GM18909 (cell line): ENCODE measurements around the gene KCNT2.
"Not testable (repeated sequence)": the region's sequence is repeated elsewhere in the genome, so short reads cannot be mapped to it uniquely, and the experiment has no call there.

Experiments used
- ATAC-seq: cut with Tn5 transposase; IDR thresholded peaks from one replicate; pipeline ENCODE4 v1.9.1; 2021; ENCODE audit warnings: mild to moderate bottlenecking; ENCODE audit not compliant: unreplicated experiment, poor library complexity

Gene KCNT2

GRCh38 chr1:196608390-196609369 is at the start of gene KCNT2:
KCNT2 (minus strand) TSS chr1:196608440; CDS start chr1:196608309, 131 bp downstream.
- ATAC-seq = peak; percentile 50

GRCh38 chr1:196655494-196655893 is 47.3 kb upstream of the KCNT2 start:
- ATAC-seq = no peak

GRCh38 chr1:196655071-196655470 is 46.8 kb upstream of the KCNT2 start:
- no peak for ATAC-seq

- no peak for ATAC-seq
These were observed 46.0 kb upstream of the KCNT2 start for GRCh38 chr1:196654271-196654670.

- no peak for ATAC-seq
These were observed 43.5 kb upstream of the KCNT2 start, which contains the start of gene CFH for GRCh38 chr1:196651637-196652215. CFH (plus strand) TSS chr1:196652043; CDS start chr1:196652118, 75 bp downstream.

GRCh38 chr1:196651079-196651478 is 42.8 kb upstream of the KCNT2 start:
- no peak for ATAC-seq

GRCh38 chr1:196650403-196650802 is 42.2 kb upstream of the KCNT2 start:
- no peak for ATAC-seq

- no peak for ATAC-seq
These were observed 41.8 kb upstream of the KCNT2 start for GRCh38 chr1:196649990-196650389.

- ATAC-seq = no peak
These were observed 32.7 kb upstream of the KCNT2 start for GRCh38 chr1:196640976-196641375.

- not testable (repeated sequence) for ATAC-seq
These were observed 31.1 kb upstream of the KCNT2 start for GRCh38 chr1:196639291-196639690.

- no peak for ATAC-seq
These were observed 30.2 kb upstream of the KCNT2 start for GRCh38 chr1:196638466-196638865.

- ATAC-seq = no peak
These were observed 29.4 kb upstream of the KCNT2 start for GRCh38 chr1:196637606-196638005.

- no peak for ATAC-seq
These were observed 20.6 kb upstream of the KCNT2 start for GRCh38 chr1:196628838-196629237.

GRCh38 chr1:196623079-196623478 is 14.8 kb upstream of the KCNT2 start:
- no peak for ATAC-seq

GRCh38 chr1:196619721-196620120 is 11.5 kb upstream of the KCNT2 start:
- no peak for ATAC-seq

GRCh38 chr1:196611873-196612272 is 3.6 kb upstream of the KCNT2 start:
- no peak for ATAC-seq

- ATAC-seq = peak; percentile 13
These were observed 1.1 kb upstream of the KCNT2 start for GRCh38 chr1:196609370-196609737.

- no peak for ATAC-seq
These were observed 259 bp downstream of the KCNT2 start for GRCh38 chr1:196607981-196608380.

GRCh38 chr1:196603651-196604050 is 4.6 kb downstream of the KCNT2 start:
- ATAC-seq = no peak

- ATAC-seq = no peak
These were observed 9.1 kb downstream of the KCNT2 start for GRCh38 chr1:196598942-196599748.

- ATAC-seq = no peak
These were observed 13.5 kb downstream of the KCNT2 start for GRCh38 chr1:196594700-196595099.
